ENCODE measurements around the gene NAP1L2.

DNA sequence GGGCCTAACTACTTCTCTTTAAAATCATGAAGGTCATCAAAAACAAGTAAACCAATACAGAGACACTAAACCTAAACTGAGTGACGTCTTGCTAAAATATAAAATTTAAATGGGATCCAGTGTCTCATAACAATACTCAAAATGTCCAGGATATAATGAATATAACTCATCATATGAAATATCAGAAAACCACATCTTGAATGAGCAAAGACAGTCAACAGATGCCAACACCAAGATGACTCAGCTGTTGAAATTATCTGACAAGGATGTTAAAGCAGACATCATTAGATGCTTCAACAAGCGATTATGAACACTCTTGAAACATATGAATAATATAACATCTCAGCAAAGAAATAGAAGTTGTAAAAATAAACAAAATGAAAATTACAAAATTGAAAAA lies 8.3 kb downstream of the NAP1L2 start:
- TF ChIP-seq POLR2A (IDR thresholded peaks at IDR 0.05; ENCODE audit: low read length) (no peak), GATA1 (IDR thresholded peaks at IDR 0.05; ENCODE audit: low read depth, low read length) (no peak)
